Activated T-cell treated with anti-CD3 and anti-CD28 coated beads, Interleukin-2, amount 50 U/mL, for 48 hours (primary cell): ENCODE data around the gene CPA4.

ENCODE experiments used
- DNase-seq, 2 experiments: peaks; one replicate each; pipeline ENCODE4 v3.0.0-alpha.2; 2020

Gene CPA4

GRCh38 chr7:130346941-130347340, 54.0 kb downstream of the CPA4 start:
- DNase-seq: no peak

- no peak for DNase-seq
These were observed 57.2 kb downstream of the CPA4 start for GRCh38 chr7:130349911-130350782.

GRCh38 chr7:130350945-130351790, 58.2 kb downstream of the CPA4 start:
- no peak for DNase-seq

GRCh38 chr7:130351791-130352090, 58.8 kb downstream of the CPA4 start:
- DNase-seq: no peak

- no peak for DNase-seq
These were observed 59.5 kb downstream of the CPA4 start for GRCh38 chr7:130352194-130353074.

GRCh38 chr7:130353196-130353595, 60.2 kb downstream of the CPA4 start:
- no peak for DNase-seq

GRCh38 chr7:130356121-130356875, 63.3 kb downstream of the CPA4 start:
- no peak for DNase-seq

- no peak for DNase-seq
These were observed 64.1 kb downstream of the CPA4 start for GRCh38 chr7:130356876-130357611.

- DNase-seq: no peak
These were observed 65.5 kb downstream of the CPA4 start for GRCh38 chr7:130358471-130358870.

- DNase-seq: no peak
These were observed 66.4 kb downstream of the CPA4 start for GRCh38 chr7:130359276-130359857.

GRCh38 chr7:130360518-130360917, 67.6 kb downstream of the CPA4 start:
- DNase-seq: no peak

- no peak for DNase-seq
These were observed 68.7 kb downstream of the CPA4 start for GRCh38 chr7:130361681-130362080.

GRCh38 chr7:130362251-130362816, 69.4 kb downstream of the CPA4 start:
- DNase-seq: no peak

- DNase-seq: peak; percentile 74 to 78
These were observed 70.3 kb downstream of the CPA4 start for GRCh38 chr7:130363026-130363847.

GRCh38 chr7:130364451-130364850, 71.5 kb downstream of the CPA4 start:
- no peak for DNase-seq

- DNase-seq: no peak
These were observed 72.1 kb downstream of the CPA4 start for GRCh38 chr7:130365088-130365487.

- DNase-seq: peak; percentile 42 to 51
These were observed 72.8 kb downstream of the CPA4 start for GRCh38 chr7:130365511-130366441.

GRCh38 chr7:130366564-130366963, 73.6 kb downstream of the CPA4 start:
- DNase-seq: no peak
